GM12878 (cell line): Measurements from ENCODE around the gene MEN1. TPM values are rescaled to one million over a fixed set of nuclear protein-coding genes. Genes with fewer than 3 reads are reported as not detected.

Experiments used
- ATAC-seq: fragments of 200-7000 bp; cut with Tn5 transposase; 3 replicates; pipeline ENCODE4 v1.9.1; 2020; ENCODE audit warnings: mild to moderate bottlenecking, moderate library complexity
- BruUV-seq: library from RNA; stranded (reverse); fragments of 400-500 nt; replicated peaks from 2 replicates; lab custom pipeline; 2021; lab: Mats Ljungman, UMichigan
- CTCF ChIA-PET: fragments of 300-600 bp; sonication (Branson Sonifier 250); formaldehyde crosslinking; extraction: SDS; loops from one replicate; lab custom pipeline; 2021; ENCODE audit warnings: inconsistent platforms; lab: Yijun Ruan, JAX
- POLR2A ChIA-PET: fragments of 350-600 bp; formaldehyde crosslinking; extraction: SDS; loops from one replicate; lab custom pipeline; 2021; ENCODE audit warnings: inconsistent platforms; lab: Charles Lee
- RAD21 ChIA-PET: fragments of 300-600 bp; sonication (Branson Sonifier 250); formaldehyde crosslinking; loops from one replicate; lab custom pipeline; 2023; ENCODE audit warnings: antibody characterized with exemption; ENCODE audit not compliant: unreplicated experiment; lab: Charles Lee
- SMC1A ChIA-PET: fragments of 300-600 bp; sonication (Branson Sonifier 250); formaldehyde crosslinking; loops from one replicate; lab custom pipeline; 2023; ENCODE audit not compliant: unreplicated experiment, uncharacterized antibody; lab: Charles Lee
- DNase-seq: peaks from one replicate; pipeline ENCODE4 v3.0.0-alpha.2; 2011; ENCODE audit warnings: low read depth, low spot score
- FAIRE-seq: peaks from 3 replicates; lab custom pipeline; 2011; peaks lifted over from hg19 to GRCh38; lab: Jason Lieb, UNC
- H2AFZ ChIP-seq: 2 replicates; pipeline ENCODE4 v1.6.0; 2011; ENCODE audit warnings: low read depth, low read length, control low read depth; ENCODE audit not compliant: control insufficient read depth
- H3K27ac ChIP-seq: 2 replicates; pipeline ENCODE4 v1.5.1; 2011; ENCODE audit warnings: control low read depth; ENCODE audit not compliant: control insufficient read depth, insufficient read depth
- H3K27me3 ChIP-seq, 2 experiments: replicated peaks in 1 of 2; 2 replicates each; pipeline versions ENCODE4 v1.6.0 to v1.6.1; 2011; ENCODE audit warnings: low read length in 1 of 2; ENCODE audit not compliant: control insufficient read depth in 2 of 2, insufficient read depth in 2 of 2
- H3K36me3 ChIP-seq, 2 experiments: 2 replicates each; pipeline ENCODE4 v1.5.1; 2011; ENCODE audit warnings: low read length in 1 of 2; ENCODE audit not compliant: control insufficient read depth in 2 of 2, insufficient read depth in 2 of 2
- H3K4me1 ChIP-seq: 2 replicates; pipeline ENCODE4 v1.6.1; 2011; ENCODE audit warnings: mild to moderate bottlenecking, low read length, moderate library complexity, mixed read lengths; ENCODE audit not compliant: control insufficient read depth, insufficient read depth
- H3K4me2 ChIP-seq: 2 replicates; pipeline ENCODE4 v1.6.0; 2011; ENCODE audit warnings: control low read depth; ENCODE audit not compliant: control insufficient read depth, insufficient read depth
- H3K4me3 ChIP-seq: fragments of 200-600 bp; sonication (generic); 2 replicates; pipeline ENCODE4 v1.5.1; 2016
- H3K79me2 ChIP-seq: 2 replicates; pipeline ENCODE4 v1.6.0; 2011; ENCODE audit warnings: low read length; ENCODE audit not compliant: control insufficient read depth, insufficient read depth
- H3K9ac ChIP-seq: 2 replicates; pipeline ENCODE4 v1.8.0; 2011; ENCODE audit warnings: low read length, control low read depth, mixed read lengths; ENCODE audit not compliant: control insufficient read depth, insufficient read depth
- H3K9me3 ChIP-seq: replicated peaks from 3 replicates; pipeline ENCODE4 v1.5.1; 2011; ENCODE audit warnings: mild to moderate bottlenecking, low read length; ENCODE audit not compliant: control insufficient read depth, insufficient read depth
- H4K20me1 ChIP-seq: 2 replicates; pipeline ENCODE4 v1.6.0; 2011; ENCODE audit not compliant: control insufficient read depth, insufficient read depth
- CBFB ChIP-seq: IDR thresholded peaks from 2 replicates; pipeline ENCODE4 v1.6.1; 2016; ENCODE audit warnings: antibody characterized with exemption, low read depth
- CBX5 ChIP-seq: sonication (generic); IDR thresholded peaks from 2 replicates; pipeline ENCODE4 v1.6.1; 2016; ENCODE audit warnings: low read depth, moderate library complexity, mild to moderate bottlenecking, inconsistent platforms
- EZH2 ChIP-seq: IDR thresholded peaks from 2 replicates; pipeline ENCODE4 v1.6.1; 2012; ENCODE audit warnings: low read depth, mild to moderate bottlenecking, control low read depth, inconsistent platforms, low read length, borderline replicate concordance; ENCODE audit not compliant: control insufficient read depth
- FOS ChIP-seq: IDR thresholded peaks from 3 replicates; pipeline ENCODE4 v1.6.1; 2011; ENCODE audit warnings: borderline replicate concordance; ENCODE audit not compliant: insufficient read length; ENCODE audit errors: extremely low read depth
- WGBS: methylation state at CpG from one replicate; pipeline ENCODE4 v1.1.6; 2016; ENCODE audit warnings: low lambda C conversion rate; ENCODE audit not compliant: insufficient replicate concordance, insufficient coverage; ENCODE audit errors: missing lambda C conversion rate; 5-methylcytosine and 5-hydroxymethylcytosine counted together
- in situ Hi-C: fragments of 300-500 bp; cut with MboI; formaldehyde crosslinking; loops from 9 replicates; pipeline ENCODE4 v1.14.3; 2018; ENCODE audit warnings: mixed read lengths
- intact Hi-C: fragments of 100-400 bp; cut with micrococcal nuclease; formaldehyde crosslinking; loops from one replicate; pipeline ENCODE4 v1.14.2; 2022; ENCODE audit not compliant: unreplicated experiment
- polyA plus RNA-seq, 11 experiments: library from polyadenylated mRNA; depleted of rRNA in 4 of 11; unstranded in 6 of 11; stranded (reverse) in 5 of 11; fragments of >200 nt; fragmentation: Nextera tagmentation in 4 of 11; fragmentation: Illumina TruSeq in 1 of 11; extraction: Ambion mirVana in 4 of 11; extraction: Trizol in 1 of 11; gene quantifications; 1 replicate in 1 of 11; 2 replicates in 10 of 11; pipeline versions ENCODE4 v1.2.1 to v1.2.3, GENCODE V29; 2011 to 2016; ENCODE audit warnings: inconsistent platforms in 2 of 11, missing spikeins in 2 of 11, low read depth in 1 of 11
- total RNA-seq, 4 experiments: library from RNA; depleted of rRNA in 3 of 4; stranded (reverse); fragments of >200 nt in 3 of 4; fragmentation: Illumina TruSeq in 1 of 4; extraction: Trizol in 1 of 4; gene quantifications; 2 replicates each; pipeline versions ENCODE4 v1.2.1 to v1.2.3, GENCODE V29; 2013 to 2021
- TF ChIP-seq, protein P1 (sequence below), 3 experiments: IDR thresholded peaks in 2 of 3; conservative IDR thresholded peaks in 1 of 3; 2 replicates each; pipeline ENCODE4 v1.5.1; 2011; ENCODE audit warnings: low read depth in 3 of 3, low read length in 3 of 3, mild to moderate bottlenecking in 3 of 3, control low read depth in 2 of 3, moderate library complexity in 2 of 3, inconsistent platforms in 1 of 3, mixed read lengths in 1 of 3; ENCODE audit not compliant: control insufficient read depth in 2 of 3, insufficient read depth in 1 of 3; ENCODE audit errors: extremely low read depth in 1 of 3

MEN1 gene
- total and polyA plus RNA-seq, 10 of the 15 experiments (the other 5 are each of a cell fraction or from before 2014, with no cell fraction given) = 2.5 to 39.7 (median 20.7) TPM

DNA sequence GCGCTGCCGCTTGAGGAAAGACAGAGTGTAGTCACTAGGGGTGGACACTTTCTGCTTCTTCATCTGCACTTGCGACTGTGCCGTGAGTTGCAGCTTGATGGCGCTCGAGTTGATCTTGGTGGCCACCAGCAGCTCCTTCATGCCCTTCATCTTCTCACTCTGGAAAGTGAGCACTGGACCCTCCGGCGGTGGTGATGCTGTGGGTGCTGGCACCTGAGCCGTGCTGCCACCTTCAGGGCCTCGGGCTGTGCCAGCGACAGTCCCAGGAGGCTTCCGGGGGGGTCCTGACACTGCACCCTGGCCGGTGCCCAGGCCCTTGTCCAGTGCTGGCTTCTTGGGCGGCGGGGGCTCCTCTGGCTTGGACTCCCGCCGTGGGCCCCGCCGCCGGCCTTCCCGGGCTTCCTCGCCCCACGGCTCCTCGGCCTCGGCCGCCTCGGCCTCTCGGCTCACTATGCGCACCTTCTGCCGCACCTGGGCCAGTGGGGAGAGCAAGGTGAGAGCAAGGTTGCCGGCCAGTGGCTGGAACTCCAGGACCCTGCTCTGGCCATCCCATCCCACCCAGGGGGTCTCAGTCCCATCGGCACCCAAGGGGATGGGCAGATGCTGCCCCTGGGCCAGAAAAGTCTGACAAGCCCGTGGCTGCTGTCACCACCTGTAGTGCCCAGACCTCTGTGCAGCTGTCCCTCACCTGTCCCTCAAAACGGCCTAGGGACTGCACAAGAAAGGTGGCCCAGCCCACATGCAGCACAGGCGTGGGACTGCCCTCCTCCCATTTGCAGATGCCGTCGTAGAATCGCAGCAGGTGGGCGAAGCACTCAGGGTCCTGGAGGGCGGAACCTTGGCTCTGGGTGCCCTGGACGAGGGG is 5.8 kb downstream of the MEN1 start:
- Histone ChIP-seq H3K27ac (no peak overlapping the region), H3K36me3 (peaks cover 0 to 5% of the 10 kb centered on the region in 2 experiments; a peak in 3 of 4 replicates), H3K4me3 (peak overlapping the region; percentile 81; the same call in 1 of the 2 replicates), H3K79me2 (peaks cover 30% of the 10 kb centered on the region), H3K27me3 (no peaks in the 10 kb centered on the region), H4K20me1 (no peaks in the 10 kb centered on the region), H3K4me2 (peak overlapping the region; percentile 97), H2AFZ (no peak overlapping the region), H3K9ac (peak overlapping the region; percentile 67; the same call in 1 of the 2 replicates), H3K9me3 (no peaks in the 10 kb centered on the region), H3K4me1 (peaks cover 38% of the 10 kb centered on the region)
- ChIA-PET SMC1A (interaction anchor here (1.0 to 1.5 kb wide), 2 partner anchors 44 to 317 kb away, joined by 4 read pairs; partner anchors contain the start of genes FAU and MRPL49), CTCF (interaction anchor here (0.5 to 5.8 kb wide), 5 partner anchors 10 to 65 kb away, joined by 3 to 41 read pairs (median 4); no protein-coding TSS in a partner anchor), RAD21 (interaction anchor here (2.8 kb wide), 1 partner anchor 26 kb away, joined by 12 read pairs; the partner anchor contains the start of gene SF1), POLR2A (interaction anchor here (0.7 to 5.4 kb wide), 2 partner anchors 25 to 32 kb away, joined by 3 to 33 read pairs; partner anchors contain the start of gene SF1)
- intact Hi-C loops = no loop called here
- FAIRE-seq (no peak), DNase-seq (no peak), ATAC-seq (no peak)
- BruUV-seq = no TSS peak
- no peak for TF ChIP-seq EZH2
- TF ChIP-seq, protein P1, sequence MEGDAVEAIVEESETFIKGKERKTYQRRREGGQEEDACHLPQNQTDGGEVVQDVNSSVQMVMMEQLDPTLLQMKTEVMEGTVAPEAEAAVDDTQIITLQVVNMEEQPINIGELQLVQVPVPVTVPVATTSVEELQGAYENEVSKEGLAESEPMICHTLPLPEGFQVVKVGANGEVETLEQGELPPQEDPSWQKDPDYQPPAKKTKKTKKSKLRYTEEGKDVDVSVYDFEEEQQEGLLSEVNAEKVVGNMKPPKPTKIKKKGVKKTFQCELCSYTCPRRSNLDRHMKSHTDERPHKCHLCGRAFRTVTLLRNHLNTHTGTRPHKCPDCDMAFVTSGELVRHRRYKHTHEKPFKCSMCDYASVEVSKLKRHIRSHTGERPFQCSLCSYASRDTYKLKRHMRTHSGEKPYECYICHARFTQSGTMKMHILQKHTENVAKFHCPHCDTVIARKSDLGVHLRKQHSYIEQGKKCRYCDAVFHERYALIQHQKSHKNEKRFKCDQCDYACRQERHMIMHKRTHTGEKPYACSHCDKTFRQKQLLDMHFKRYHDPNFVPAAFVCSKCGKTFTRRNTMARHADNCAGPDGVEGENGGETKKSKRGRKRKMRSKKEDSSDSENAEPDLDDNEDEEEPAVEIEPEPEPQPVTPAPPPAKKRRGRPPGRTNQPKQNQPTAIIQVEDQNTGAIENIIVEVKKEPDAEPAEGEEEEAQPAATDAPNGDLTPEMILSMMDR (IDR thresholded peaks at IDR 0.05 in 2 of 3, conservative IDR thresholded peaks at IDR 0.05 in 1 of 3; ENCODE audit: control insufficient read depth in 2 of 3, extremely low read depth in 1 of 3, insufficient read depth in 1 of 3, low read depth in 3 of 3, low read length in 3 of 3) = peak in 1 of 3 experiments; percentile 18; a peak in 1 of 6 replicates
- no peak for TF ChIP-seq CBX5
- TF ChIP-seq FOS = no peak
- no peak for TF ChIP-seq CBFB
- in situ Hi-C loops = no loop called here
- WGBS = 90% methylated on average over 41 of the region's 41 CpGs
